ENCODE measurements around the gene PLCD3.
A peak's percentile ranks its signal among the peaks of the same experiment; 100 is the strongest.

The PLCD3 gene

GRCh38 chr17:45149669-45150664 is 17.7 kb upstream of the PLCD3 start:
- DNase-seq (ENCODE audit: low read depth): no peak

GRCh38 chr17:45149037-45149668 is 16.8 kb upstream of the PLCD3 start:
- no peak for DNase-seq (ENCODE audit: low read depth)

- DNase-seq (ENCODE audit: low read depth): peak; percentile 94
These were observed 16.1 kb upstream of the PLCD3 start, which contains the start of gene HEXIM1 for GRCh38 chr17:45148183-45149036. TSS of gene HEXIM1 (plus strand) at chr17:45148475. CDS start at chr17:45149191, 716 bp downstream.

- no peak for DNase-seq (ENCODE audit: low read depth)
These were observed 15.4 kb upstream of the PLCD3 start for GRCh38 chr17:45147581-45148182.

- DNase-seq (ENCODE audit: low read depth): no peak
These were observed 14.7 kb upstream of the PLCD3 start for GRCh38 chr17:45146890-45147580.

- no peak for DNase-seq (ENCODE audit: low read depth)
These were observed 14.2 kb upstream of the PLCD3 start for GRCh38 chr17:45146592-45146889.

- no peak for DNase-seq (ENCODE audit: low read depth)
These were observed 13.9 kb upstream of the PLCD3 start for GRCh38 chr17:45146166-45146565.

GRCh38 chr17:45145035-45145389 is 12.7 kb upstream of the PLCD3 start:
- DNase-seq (ENCODE audit: low read depth): no peak

- DNase-seq (ENCODE audit: low read depth): no peak
These were observed 12.1 kb upstream of the PLCD3 start for GRCh38 chr17:45144199-45145034.

- DNase-seq (ENCODE audit: low read depth): no peak
These were observed 11.5 kb upstream of the PLCD3 start for GRCh38 chr17:45143767-45144198.

- no peak for DNase-seq (ENCODE audit: low read depth)
These were observed 10.9 kb upstream of the PLCD3 start for GRCh38 chr17:45143094-45143670.

- DNase-seq (ENCODE audit: low read depth): no peak
These were observed 7.2 kb upstream of the PLCD3 start for GRCh38 chr17:45139533-45139920.

- DNase-seq (ENCODE audit: low read depth): no peak
These were observed 6.7 kb upstream of the PLCD3 start for GRCh38 chr17:45138911-45139532.

- DNase-seq (ENCODE audit: low read depth): no peak
These were observed 5.4 kb upstream of the PLCD3 start for GRCh38 chr17:45137561-45138305.

- DNase-seq (ENCODE audit: low read depth): no peak
These were observed 4.7 kb upstream of the PLCD3 start for GRCh38 chr17:45136846-45137560.

- no peak for DNase-seq (ENCODE audit: low read depth)
These were observed 3.9 kb upstream of the PLCD3 start for GRCh38 chr17:45135978-45136791.

All from HS-27A (cell line).